GM19099 (cell line): Measurements from ENCODE around the gene SYMPK.

Experiments used
- POLR2A ChIP-seq: IDR thresholded peaks from 3 replicates; pipeline ENCODE4 v1.6.1; 2011; ENCODE audit warnings: low read depth; ENCODE audit not compliant: insufficient read length; ENCODE audit errors: extremely low read depth

SYMPK gene

DNA sequence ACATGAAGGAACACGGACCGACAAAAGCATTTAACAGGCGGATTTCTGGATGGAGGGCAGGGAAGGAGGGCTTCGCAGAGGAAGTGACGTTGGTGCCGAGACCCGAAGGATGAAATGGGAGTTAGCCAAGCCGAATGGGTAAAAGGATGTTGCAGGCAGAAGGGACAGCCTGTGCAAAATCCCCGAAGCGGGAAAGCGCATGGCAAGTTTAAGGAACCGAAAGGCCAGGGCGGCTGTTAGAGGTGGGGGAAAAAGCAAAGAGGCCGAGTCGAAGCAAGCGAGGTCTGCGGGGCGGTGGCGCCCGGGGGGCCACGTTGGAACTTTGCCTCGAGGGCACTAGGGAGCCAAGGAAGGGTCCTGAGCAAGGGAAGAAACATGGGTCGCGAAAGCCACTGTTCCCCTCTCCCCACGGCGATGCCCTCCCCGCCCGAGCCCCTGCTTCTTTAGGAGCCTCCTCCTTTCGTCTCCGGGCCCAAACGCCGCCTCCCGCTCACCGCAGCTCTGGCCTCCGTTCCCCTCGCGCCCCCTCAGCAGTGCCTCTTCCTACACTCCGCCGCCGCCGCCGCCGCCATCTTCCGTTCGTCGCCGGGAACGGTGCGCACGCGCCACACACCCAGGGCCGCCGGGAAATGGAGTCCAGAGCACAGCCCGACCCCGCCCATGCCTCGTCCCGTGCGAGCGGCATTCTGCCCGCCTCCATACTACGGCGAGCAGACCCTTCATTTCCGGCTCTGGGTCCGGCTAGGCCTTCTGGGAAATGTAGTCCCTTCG lies at the start of gene SYMPK:
Gene SYMPK, minus strand, starts transcription at position 584 of the 771 bp plus-strand sequence. CDS start 8,652 bp downstream, outside the sequence.
- TF ChIP-seq POLR2A, result peak; percentile 82

DNA sequence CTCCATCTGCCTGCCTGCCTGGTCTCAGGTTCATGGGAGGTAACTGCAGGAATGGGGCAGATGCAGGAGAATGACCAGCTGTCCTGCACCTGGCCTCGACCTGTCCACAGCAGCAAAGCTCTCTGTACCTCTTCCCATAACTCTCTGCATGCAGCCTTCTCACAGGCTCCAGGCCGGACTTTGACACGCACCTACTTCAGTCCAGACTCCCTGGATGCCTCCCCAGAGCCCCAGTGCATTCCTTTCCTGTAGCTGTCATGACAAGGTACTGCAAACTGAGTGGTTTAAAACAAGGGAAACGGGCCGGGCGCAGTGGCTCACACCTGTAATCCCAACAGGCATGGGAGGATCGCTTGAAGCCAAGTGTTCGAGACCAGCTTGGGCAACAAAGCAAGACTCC lies 48.3 kb upstream of the SYMPK start:
- TF ChIP-seq POLR2A, result no peak

DNA sequence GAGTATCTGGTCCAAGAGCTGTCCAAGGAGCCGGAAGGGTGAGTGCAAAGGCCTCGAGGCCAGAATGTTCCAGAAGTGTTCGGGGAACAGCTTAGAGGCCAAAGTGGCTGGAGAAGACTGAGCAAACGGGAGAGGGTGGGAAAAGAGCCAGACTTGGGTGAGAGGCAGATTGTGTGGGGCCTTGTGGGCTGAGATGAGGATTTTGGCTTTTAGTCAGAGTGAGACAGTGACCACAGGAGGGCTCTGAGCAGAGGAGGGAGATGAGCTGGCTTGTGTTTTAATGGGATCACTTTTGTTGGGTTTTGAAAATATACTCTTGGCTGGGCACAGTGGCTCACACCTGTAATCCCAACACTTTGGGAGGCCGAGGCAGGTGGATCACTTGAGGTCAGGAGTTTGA lies 46.0 kb upstream of the SYMPK start:
- no peak for TF ChIP-seq POLR2A

DNA sequence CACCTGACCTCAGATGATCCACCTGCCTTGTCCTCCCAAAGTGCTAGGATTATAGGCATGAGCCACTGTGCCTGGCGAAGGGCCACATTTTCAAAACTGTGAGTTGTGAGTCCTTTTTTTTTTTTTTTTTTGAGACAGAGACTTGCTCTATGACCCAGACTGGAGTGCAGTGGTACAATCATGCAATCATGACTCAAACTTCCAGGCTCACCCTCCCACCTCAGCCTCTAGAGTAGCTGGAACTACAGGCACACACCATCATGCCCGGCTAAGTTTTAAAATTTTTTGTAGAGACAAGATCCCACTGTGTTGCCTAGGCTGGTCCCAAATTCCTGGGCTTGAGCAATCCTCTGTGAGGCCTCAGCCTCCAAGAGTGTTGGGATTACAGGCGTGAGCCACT lies 43.3 kb upstream of the SYMPK start:
- TF ChIP-seq POLR2A, result no peak

DNA sequence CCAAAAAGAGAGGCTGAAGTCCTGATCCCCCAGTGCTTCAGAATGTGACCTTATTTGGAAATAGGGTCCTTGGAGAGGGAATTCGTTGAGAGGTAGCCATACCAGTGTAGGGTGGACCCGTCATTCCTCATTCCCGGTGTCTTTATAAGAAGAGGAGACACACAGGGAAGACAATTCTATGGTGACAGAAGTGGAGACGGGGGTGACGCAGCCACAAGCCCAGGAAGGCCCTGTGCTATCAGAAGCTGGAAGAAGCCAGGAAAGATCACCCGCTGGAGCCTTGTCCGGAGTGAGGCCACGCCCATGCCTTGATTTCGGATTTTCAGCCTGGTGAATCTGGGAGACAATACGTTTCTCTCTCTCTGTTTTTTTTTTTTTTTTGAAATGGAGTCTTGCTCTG lies 42.1 kb upstream of the SYMPK start:
- no peak for TF ChIP-seq POLR2A

DNA sequence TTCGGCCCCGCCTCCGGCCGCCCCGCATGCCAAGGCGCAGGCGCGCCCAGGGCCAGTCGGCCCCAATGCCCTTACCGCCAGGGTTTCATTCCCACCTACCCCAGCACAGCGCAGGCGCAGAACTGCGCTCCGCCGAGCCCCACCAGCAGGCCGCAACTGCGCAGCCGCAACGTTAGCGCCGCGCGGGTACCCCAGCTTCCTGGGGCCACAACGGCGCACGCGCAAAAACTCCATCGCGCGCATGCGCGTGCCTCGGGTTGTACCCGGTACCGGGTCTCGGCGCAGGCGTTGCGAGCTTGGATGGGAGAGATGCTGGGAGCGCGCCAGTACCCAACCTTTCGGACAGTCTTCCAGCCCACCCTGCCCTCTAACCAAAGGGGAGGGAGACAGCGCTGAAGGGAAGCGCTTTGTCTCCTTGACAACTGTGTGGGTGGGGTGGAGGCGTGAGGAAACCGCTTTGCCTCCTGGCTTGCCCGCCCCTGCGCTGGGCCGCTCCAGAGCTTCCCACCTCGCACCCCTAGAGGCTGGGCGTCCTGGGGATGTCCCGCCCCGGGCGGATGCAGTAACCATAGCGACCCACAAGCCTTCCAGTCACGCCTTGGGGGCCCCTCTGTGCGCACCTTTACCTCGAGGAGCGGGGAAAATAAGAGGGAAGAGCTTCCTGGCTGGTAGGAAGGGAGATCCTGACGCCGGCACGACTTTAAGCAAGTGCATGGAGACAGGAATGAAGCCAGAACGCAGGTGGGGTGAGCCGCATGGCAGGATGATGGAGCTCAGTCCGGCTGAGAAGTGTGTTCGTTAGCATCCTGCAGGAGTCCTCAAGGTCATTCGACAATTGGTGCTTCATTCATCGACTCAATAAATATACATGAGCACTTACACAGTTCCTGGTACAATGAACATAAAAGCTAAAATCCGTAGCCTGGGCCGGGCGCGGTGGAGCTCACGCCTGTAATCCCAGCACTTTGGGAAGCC lies 40.0 kb upstream of the SYMPK start:
- TF ChIP-seq POLR2A, result peak; percentile 90

DNA sequence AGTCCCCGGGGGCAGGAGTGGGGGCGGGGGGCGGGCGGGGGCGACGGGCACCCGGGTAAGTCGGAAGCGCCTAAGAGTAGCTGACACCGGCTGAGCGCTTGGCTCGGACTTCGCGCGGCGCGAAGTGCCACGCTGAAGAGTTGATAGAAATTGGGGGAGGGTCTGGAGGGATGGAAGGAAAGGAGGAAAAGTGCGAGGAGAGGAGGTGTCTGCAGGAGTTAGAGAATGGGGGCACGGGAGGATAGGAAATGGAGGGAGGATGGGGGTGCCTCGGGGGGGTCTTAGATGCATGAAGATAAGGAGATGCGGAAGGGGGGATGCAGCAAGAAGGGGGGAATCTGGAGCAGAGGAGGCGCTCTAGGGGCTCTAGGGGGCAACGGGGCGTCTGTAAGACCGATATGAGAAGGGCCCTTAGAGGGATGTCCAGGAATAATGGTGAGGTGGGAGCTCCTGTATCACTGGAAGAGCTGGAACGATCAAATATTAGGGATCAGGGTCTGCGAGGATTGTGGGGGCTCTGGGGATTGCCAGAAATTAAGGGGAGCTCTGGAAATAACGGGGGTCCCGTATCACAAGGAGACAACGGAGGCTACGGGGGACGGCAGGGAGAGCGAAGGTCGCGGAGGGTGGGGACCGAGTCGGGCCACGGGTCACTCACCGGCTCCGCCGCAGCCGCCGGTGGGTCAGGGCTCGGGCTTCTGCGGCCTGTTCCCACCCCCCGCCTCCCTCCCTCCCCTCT lies 39.1 kb upstream of the SYMPK start, which contains the start of gene MYPOP:
Gene MYPOP, minus strand, starts transcription at position 702 of the 739 bp plus-strand sequence. CDS start 840 bp downstream, outside the sequence.
- TF ChIP-seq POLR2A, result no peak

DNA sequence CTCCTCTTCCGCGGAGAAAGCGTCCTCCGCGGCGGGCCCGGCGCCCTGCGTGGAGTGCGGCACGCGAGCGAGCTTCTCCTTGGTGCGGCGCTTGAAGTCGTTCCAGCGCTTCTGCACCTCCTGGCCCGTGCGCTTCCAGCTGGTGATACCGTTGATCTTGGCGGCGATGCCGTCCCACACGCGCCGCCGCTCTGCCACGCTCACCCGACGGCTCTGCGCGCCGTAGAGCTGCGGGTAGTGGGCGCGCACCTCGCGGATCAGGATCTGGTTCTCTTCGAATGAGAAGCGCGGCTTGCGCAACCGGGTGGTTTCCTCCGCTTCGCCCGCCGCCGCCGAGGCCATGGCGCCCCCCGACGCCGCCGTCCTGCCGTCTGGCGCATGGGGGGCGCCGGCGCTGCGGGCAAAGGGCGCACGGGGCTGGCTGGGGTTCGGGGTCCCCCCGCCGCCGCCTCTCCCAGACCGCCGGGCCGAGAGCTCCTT lies 38.5 kb upstream of the SYMPK start:
- TF ChIP-seq POLR2A, result no peak

DNA sequence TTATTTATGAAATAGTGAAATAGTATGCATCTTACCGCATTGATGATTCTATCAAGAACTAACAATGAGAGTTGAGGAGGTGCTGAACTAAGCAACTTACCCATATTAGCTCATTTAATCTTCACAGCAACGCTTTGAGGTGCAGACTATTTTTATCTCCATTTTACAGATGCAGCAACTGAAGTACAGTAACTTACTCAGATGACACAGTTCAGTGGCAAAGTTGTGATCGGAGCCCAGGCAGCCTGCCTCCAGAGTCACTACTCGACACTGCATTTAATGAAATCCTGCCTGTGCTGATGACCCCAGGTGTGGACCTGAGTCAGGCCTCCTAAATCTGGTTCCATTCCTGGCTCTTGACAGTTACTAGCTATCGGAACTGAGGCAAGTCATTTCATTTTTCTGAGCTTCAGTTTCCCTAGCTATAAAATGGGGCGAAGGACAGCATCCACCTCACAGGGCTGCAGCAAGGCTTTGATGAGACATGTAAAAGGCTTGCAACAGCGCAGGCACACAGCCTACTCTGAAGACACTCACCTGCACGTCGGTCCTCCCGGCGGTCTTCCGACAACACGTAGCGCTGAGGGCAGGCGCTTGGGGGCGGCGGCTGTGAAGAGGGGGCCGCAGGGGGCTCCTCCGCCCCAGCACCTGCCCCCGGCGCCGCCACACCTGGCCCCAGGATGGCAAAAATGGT lies 37.9 kb upstream of the SYMPK start:
- no peak for TF ChIP-seq POLR2A

DNA sequence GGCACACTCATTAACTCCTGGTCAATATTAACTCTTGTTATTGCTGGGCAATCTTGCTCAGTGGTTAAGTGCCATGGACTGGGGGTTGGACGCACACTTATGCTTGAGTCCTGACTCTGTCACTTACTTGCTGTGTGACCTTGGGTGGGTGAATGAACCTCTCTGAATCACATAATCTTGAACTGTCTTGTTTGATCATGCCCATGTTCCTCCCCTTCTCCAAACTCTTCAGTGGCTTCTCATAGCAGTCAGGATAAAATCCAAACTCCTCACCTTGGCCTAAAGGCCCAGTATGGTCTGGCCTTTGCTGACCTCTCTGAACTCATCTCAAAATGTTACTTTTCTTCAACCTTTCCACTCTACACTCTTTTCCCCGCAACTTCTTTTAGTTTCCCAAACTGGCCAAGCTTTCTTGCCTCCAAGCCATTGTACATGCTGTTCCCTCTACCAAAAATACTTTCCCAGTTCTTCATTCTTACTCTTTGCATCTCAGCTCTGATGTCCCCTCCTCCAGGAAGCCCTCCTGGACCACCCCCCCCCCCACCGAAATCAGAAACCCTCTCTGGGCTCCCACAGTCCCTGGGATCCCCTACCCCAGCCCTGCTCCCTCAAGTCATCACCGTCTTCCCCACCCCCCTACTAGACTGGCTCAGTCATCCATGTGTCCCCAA lies 37.1 kb upstream of the SYMPK start:
- TF ChIP-seq POLR2A, result no peak

DNA sequence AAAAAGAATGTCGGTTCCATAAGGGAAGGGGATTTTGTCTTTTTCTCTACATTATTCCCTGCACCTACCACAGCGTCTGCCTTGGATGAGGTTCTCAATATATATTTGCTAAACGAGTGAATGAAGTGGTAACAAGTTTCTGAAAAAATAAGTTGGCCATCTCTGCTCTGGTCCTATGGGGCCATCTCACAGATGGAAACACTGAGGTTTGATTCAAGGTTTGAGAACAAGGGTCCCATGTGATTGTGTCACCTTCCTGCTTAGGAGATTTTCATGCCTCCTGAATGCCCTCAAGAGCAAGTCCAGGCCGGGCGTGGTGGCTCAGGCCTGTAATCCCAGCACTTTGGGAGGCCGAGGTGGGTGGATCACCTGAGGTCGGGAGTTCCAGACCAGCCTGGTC lies 36.3 kb upstream of the SYMPK start:
- no peak for TF ChIP-seq POLR2A

DNA sequence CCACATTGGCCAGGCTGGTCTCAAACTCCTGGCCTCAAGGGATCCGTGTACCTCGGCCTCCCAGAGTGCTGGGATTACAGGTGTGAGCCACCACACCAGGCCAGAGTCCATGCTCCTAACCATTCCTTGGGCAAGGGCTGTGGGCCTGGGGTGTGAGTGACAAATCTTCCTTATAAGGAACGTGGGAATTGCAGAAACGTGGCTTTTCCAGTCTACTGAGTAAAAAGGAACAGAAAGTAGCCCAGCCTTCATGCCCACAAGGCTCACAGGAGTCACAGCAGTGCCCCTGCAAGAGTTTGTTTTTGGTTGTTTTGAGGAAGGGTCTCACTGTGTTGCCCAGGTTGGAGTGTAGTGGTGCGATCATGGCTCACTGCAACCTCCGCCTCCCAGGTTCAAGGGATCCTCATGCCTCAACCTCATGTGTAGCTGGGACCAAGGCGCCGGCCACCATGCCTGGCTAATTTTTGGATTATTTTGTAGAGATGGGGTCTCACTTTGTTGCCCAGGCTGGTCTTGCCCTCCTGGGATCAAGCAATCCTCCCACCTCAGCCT lies 34.4 kb upstream of the SYMPK start:
- TF ChIP-seq POLR2A, result no peak

DNA sequence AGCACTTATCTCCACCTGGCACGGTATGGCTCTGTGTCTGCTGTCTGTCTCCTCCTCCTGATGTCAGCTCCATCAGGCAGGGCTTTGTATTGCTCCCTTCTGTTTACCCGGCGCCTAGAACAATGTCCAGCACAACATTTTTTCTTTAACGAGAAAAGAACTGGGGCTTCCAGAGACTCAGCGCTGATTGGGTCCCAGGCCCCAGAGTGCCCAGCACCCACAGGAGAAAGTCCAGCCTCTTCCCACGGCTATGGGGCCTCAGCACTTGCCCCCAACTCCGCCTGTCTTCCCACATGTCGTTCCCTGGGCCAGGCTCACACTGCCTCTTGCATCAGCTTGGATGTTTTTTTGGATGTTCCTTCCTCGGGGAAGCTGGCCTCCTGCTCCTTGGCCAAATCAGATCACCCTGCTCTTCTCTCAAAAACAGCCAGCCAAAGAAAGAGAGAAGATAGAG lies 32.6 kb upstream of the SYMPK start:
- TF ChIP-seq POLR2A, result no peak
